ENCODE results near the gene PODXL2.
"Not testable (repeated sequence)": the region's sequence is repeated elsewhere in the genome, so short reads cannot be mapped to it uniquely, and the experiment has no call there.

PODXL2 gene

DNA sequence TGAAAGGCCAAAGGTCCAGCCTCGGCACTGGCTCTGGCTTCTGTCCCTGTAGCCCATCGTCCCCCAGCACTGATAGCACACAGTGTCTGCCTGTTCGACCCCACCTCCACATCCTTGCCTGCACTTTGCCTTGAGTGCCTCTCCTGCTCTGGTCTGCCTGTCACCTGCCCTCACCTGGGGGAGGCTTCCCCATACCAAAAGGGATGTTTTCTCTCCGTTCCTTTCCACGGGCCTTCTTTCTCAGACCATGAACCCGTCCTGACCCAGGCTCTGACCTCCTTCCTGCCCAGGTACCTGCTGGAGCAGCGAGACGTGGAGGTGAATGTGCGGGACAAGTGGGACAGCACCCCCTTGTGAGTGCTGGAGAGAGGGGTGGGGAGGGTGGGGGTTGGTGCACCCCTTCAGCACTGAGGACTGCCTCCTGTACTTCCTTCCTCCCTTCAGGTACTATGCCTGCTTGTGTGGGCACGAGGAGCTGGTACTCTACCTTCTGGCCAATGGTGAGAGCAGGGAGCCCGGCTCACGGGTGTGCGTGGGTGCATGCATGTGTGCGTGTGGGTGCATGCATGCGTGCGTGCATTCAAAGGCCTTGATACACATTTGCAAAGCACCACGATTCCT lies 45.2 kb downstream of the PODXL2 start:
- H3K4me3 ChIP-seq (ENCODE audit: low read depth, low read length), result no peak overlapping the region

DNA sequence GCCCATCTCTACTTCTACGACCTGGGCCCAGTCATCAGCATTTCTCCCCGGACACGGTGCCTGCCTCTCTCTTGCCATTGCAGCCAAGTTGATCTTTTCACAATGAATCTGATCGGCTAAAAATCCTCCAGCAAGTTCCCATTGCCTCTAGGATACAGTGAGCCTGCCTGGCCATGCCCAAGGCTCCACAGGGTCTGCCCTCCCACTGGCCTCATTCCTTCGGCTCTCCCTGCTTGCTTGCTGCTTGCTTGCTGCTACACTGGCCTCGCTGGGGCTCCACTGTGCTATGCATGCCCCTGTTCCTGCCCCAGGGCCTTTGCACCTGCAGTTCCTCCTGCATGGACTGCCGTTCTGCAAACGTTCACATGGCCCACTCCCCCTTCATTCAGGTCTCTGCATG lies 45.8 kb downstream of the PODXL2 start:
- H3K4me3 ChIP-seq (ENCODE audit: low read depth, low read length), result no peak overlapping the region

GRCh38 chr3:127675651-127676391 lies 46.8 kb downstream of the PODXL2 start:
- H3K4me3 ChIP-seq (ENCODE audit: low read depth, low read length), result no peak overlapping the region

DNA sequence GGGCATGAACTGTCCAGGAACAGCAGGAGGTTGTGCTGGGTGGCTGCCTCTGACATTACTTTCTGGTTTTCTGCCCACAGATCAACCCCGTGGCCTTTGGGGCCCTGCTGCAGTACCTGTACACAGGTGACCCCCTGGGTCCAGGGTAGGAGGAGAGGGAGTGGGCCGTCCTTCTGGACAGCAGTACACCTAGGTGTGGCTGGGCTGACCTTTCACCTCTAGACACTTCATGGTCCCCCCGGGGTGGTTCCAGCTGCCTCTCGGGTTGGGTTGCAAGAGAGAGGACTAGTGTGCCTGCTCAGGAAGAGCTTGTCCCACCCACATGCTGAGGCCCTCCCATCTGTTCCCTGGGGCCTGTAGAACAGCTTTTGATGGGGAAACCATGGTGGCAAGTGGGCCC lies 47.5 kb downstream of the PODXL2 start:
- no peak overlapping the region for H3K4me3 ChIP-seq (ENCODE audit: low read depth, low read length)

DNA sequence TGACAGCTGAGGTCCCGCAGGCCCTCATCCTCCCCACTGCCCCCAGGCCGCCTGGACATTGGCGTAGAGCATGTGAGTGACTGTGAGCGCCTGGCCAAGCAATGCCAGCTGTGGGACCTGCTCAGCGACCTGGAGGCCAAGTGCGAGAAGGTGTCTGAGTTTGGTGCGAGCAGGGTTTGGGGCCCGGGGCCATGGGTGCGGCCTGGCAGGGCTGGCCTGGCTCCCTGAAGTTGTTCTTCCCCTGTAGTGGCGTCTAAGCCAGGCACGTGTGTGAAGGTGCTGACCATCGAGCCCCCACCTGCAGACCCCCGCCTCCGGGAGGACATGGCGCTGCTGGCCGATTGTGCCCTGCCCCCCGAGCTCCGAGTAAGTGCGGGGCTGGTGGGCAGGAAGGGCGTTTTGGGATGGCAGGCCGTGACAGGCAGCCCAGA lies 48.0 kb downstream of the PODXL2 start:
- H3K4me3 ChIP-seq (ENCODE audit: low read depth, low read length), result no peak overlapping the region

DNA sequence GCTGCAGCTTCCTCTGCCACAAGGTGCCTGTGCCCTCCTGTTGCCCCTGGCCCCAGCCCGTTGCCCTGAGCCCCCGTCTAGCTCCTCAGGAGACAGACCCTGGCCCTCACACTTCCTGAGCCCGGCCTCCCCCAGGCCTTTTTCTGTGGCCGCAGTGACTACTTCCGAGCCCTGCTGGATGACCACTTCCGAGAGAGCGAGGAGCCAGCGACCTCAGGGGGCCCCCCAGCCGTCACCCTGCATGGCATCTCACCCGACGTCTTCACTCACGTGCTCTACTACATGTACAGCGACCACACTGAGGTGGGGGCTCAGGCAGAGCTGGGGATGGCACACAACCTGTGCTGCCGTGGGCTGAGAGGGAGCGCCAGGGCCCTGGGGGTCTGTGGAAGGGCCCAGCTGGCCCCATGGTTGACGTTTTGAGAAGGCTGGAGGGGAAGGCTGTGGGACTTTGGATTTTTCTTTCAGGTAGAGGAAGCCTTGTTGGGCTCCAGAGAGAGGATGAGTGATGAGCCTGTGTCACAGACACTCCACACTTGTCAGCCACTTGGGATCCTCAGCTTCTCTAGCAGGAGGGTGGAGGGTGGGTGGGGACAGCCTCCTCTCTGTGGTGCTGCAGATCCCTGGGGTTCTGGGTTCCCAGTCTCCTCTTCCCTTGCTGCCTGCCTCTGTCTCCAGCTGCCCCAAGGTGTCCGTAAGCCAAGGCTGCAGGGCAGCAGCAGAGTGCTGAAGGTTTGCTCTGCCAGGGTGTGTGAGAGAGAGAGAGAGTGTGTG lies 48.7 kb downstream of the PODXL2 start:
- no peak overlapping the region for H3K4me3 ChIP-seq (ENCODE audit: low read depth, low read length)

- no peak overlapping the region for H3K4me3 ChIP-seq (ENCODE audit: low read depth, low read length)
Observed at GRCh38 chr3:127678315-127678599, 49.3 kb downstream of the PODXL2 start.

- no peak overlapping the region for H3K4me3 ChIP-seq (ENCODE audit: low read depth, low read length)
Observed at GRCh38 chr3:127678611-127679533, 49.9 kb downstream of the PODXL2 start.

DNA sequence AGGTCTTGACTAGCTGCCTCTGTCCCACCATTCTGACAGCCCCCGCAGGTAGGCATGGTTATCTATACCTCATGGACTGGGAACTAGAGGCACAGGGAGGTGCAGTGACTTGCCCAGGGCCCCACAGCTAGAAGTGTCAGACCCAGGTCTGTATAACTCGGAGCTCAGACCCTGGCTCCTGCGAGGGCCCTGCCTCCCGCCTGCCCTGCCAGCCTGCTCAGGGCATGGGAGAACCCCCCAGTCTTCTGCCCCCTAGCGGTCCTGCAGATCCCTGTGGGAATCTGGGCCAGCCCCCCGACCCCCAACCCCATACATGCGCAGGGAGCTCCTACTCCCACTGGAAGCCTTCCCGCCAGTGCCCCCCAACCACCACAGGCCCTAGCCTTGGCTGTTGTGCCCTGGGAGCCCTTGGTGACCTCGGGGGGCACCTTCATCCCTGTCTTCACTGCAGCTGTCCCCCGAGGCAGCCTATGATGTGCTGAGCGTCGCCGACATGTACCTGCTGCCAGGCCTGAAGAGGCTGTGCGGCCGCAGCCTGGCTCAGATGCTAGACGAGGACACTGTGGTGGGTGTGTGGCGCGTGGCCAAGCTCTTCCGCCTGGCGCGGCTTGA lies 50.7 kb downstream of the PODXL2 start:
- H3K4me3 ChIP-seq (ENCODE audit: low read depth, low read length), result no peak overlapping the region

DNA sequence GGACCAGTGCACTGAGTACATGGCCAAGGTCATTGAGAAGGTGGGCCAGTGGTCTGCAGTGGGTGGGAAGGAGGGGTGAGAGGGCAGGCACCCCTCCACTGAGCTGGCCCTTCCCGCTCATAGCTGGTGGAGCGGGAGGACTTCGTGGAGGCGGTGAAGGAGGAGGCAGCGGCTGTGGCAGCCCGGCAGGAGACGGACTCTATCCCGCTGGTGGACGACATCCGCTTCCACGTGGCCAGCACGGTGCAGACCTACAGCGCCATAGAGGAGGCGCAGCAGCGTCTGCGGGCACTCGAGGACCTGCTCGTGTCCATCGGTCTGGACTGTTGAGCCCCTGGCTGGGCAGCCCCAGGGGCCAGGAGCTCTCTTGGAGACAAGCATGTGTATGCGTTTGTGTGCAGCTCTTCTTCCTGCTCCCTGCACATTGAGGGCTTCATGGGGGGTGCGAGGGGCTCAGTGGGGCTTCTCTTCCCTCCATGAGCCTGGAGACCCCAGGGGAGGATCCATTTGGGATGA lies 51.2 kb downstream of the PODXL2 start:
- no peak overlapping the region for H3K4me3 ChIP-seq (ENCODE audit: low read depth, low read length)

GRCh38 chr3:127680798-127681221 lies 51.8 kb downstream of the PODXL2 start:
- no peak overlapping the region for H3K4me3 ChIP-seq (ENCODE audit: low read depth, low read length)

- H3K4me3 ChIP-seq (ENCODE audit: low read depth, low read length), result not testable (repeated sequence)
Observed at GRCh38 chr3:127682175-127682554, 53.2 kb downstream of the PODXL2 start.

DNA sequence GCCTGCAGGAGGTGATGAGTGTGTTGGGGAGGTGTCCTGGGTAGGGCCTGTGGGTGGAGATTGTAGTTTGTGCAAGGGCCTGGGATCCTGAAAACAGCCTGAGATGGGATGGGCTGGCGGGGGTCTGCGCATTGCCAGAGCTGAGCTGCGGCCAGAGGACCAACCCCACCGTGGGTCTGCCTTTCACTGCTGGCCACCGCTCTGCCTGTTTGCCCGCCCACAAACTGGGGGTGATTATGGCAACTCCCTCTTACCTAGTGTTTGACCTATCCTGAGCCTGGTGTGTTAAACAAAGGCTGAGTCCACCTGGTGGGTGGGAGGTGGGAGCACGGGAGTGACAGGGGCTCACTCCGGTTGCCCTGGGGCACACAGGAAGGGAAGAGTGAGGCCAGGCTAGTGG lies 53.6 kb downstream of the PODXL2 start:
- H3K4me3 ChIP-seq (ENCODE audit: low read depth, low read length), result no peak overlapping the region

- H3K4me3 ChIP-seq (ENCODE audit: low read depth, low read length), result no peak overlapping the region
Observed at GRCh38 chr3:127684871-127685707, 56.1 kb downstream of the PODXL2 start.

- H3K4me3 ChIP-seq (ENCODE audit: low read depth, low read length), result no peak overlapping the region
Observed at GRCh38 chr3:127685708-127686511, 56.9 kb downstream of the PODXL2 start.

GRCh38 chr3:127686512-127686894 lies 57.5 kb downstream of the PODXL2 start:
- H3K4me3 ChIP-seq (ENCODE audit: low read depth, low read length), result no peak overlapping the region

GRCh38 chr3:127687228-127687737 lies 58.3 kb downstream of the PODXL2 start:
- no peak overlapping the region for H3K4me3 ChIP-seq (ENCODE audit: low read depth, low read length)

DNA sequence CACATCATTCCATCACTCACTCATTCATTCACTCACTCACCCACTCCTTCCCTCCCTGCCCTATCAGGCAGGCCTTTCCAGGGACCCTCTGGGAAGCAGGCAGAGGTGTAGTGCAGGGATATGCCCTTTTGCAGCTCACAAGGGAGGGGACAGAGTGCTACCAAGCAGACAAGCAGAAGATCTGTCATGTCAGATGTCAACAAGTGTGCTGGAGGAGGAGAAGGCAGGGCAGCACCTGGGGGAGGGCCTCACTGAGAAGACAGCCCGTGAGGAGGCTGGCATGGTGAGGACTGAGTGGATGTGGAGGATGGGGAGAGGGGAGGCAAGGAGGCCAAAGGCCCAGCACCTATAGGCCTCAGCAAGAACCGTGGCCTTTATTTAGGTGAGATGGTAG lies 59.0 kb downstream of the PODXL2 start:
- no peak overlapping the region for H3K4me3 ChIP-seq (ENCODE audit: low read depth, low read length)

Data from iPS-11a (cell line).